Measurements from ENCODE around the gene LPP. TPM values are rescaled to one million over a fixed set of nuclear protein-coding genes. Genes with fewer than 3 reads are reported as not detected.

The LPP gene
- total and polyA plus RNA-seq, 2 of the 13 experiments (the other 11 are each of a cell fraction or from before 2014, with no cell fraction given), result 19.2 to 29.9 TPM

- TF ChIP-seq AHDC1 (CRISPR knock-in tag; IDR thresholded peaks at IDR 0.05; ENCODE audit: borderline replicate concordance) (no peak), MXD1 (CRISPR knock-in tag; IDR thresholded peaks at IDR 0.05) (no peak), FOXA3 (CRISPR knock-in tag; IDR thresholded peaks at IDR 0.05) (no peak), NR2F1 (CRISPR knock-in tag; IDR thresholded peaks at IDR 0.05) (no peak), ZBTB3 (CRISPR knock-in tag; IDR thresholded peaks at IDR 0.05; ENCODE audit: borderline replicate concordance, low read depth) (no peak), AHR (CRISPR knock-in tag; IDR thresholded peaks at IDR 0.05) (no peak)
Observed at GRCh38 chr3:188496390-188496789, 342.4 kb downstream of the LPP start (continued).

- ATAC-seq (no peak), FAIRE-seq (no peak), DNase-seq (ENCODE audit: low spot score) (no peak)
- Histone ChIP-seq H3K36me3 (replicated peaks in 1 of 2; ENCODE audit: control insufficient read depth in 1 of 2, insufficient read depth in 2 of 2, low read length in 2 of 2) (peaks cover 1 to 3% of the 10 kb centered on the region in 2 experiments; a peak in 2 of 5 replicates), H3K4me2 (ENCODE audit: low read depth, low read length) (no peak overlapping the region), H3K9me3 (ENCODE audit: low read length) (no peaks in the 10 kb centered on the region), H3K79me2 (ENCODE audit: insufficient read depth, low read length) (no peaks in the 10 kb centered on the region), H3K27me3 (ENCODE audit: control insufficient read depth in 1 of 2, insufficient read depth in 2 of 2, low read length in 2 of 2) (no peaks in the 10 kb centered on the region), H3K9ac (ENCODE audit: insufficient read depth, low read depth, low read length) (no peak overlapping the region), H4K20me1 (ENCODE audit: insufficient read depth, low read length) (no peaks in the 10 kb centered on the region), H3K27ac (ENCODE audit: extremely low read length, insufficient read depth, low read length) (no peak overlapping the region), H2AFZ (ENCODE audit: low read length) (no peak overlapping the region), H3K4me1 (ENCODE audit: insufficient read depth, low read length) (no peaks in the 10 kb centered on the region), H3K4me3 (replicated peaks in 1 of 3; ENCODE audit: insufficient read depth in 1 of 3, low read depth in 2 of 3, low read length in 3 of 3) (no peak overlapping the region)
- 98% methylated on average over 4 of the region's 4 CpGs for WGBS (ENCODE audit: low lambda C conversion rate)
- TF ChIP-seq ZNF367 (CRISPR knock-in tag; IDR thresholded peaks at IDR 0.05; ENCODE audit: borderline replicate concordance), result no peak
- TF ChIP-seq ZNF691 (CRISPR knock-in tag; IDR thresholded peaks at IDR 0.05; ENCODE audit: borderline replicate concordance, low read depth), result no peak
- no peak for TF ChIP-seq PHB2 (IDR thresholded peaks at IDR 0.05; ENCODE audit: partially characterized antibody)
- no peak for TF ChIP-seq SAP130 (CRISPR knock-in tag; IDR thresholded peaks at IDR 0.05; ENCODE audit: low read depth)
- TF ChIP-seq ZNF792 (CRISPR knock-in tag; IDR thresholded peaks at IDR 0.05), result no peak
- no peak for TF ChIP-seq NFKBIZ (CRISPR knock-in tag; IDR thresholded peaks at IDR 0.05)
- TF ChIP-seq TSC22D2 (CRISPR knock-in tag; IDR thresholded peaks at IDR 0.05; ENCODE audit: borderline replicate concordance), result no peak
- intact Hi-C loops (cut with micrococcal nuclease; ENCODE audit: unreplicated experiment) (no loop called here), in situ Hi-C loops (cut with HindIII; ENCODE audit: extremely low pct_ligation_motif_present, low pct_unique_long_range_greater_than_20kb) (no loop called here)
- CTCF ChIA-PET (ENCODE audit: low intra/inter-chr PET ratio, low total read pairs), result no interaction called here
- no TSS peak for BruUV-seq (replicated peaks)
- POLR2A ChIA-PET, result no interaction called here
Observed at GRCh38 chr3:188497021-188497420, 343.1 kb downstream of the LPP start.
